GM13977 (cell line): ENCODE measurements around the gene HBP1.

ENCODE experiments used
- DNase-seq: peaks from one replicate; pipeline ENCODE4 v3.0.0; 2012; ENCODE audit warnings: low spot score
- CTCF ChIP-seq: IDR thresholded peaks from 2 replicates; pipeline ENCODE4 v1.5.1; 2012; ENCODE audit warnings: mild to moderate bottlenecking, control low read depth; ENCODE audit not compliant: insufficient read depth; ENCODE audit errors: extremely low read depth, missing control alignments
- in situ Hi-C: fragments of 300-500 bp; cut with MboI; formaldehyde crosslinking; loops from one replicate; pipeline ENCODE4 v1.12.0; 2022; ENCODE audit warnings: low sequenced_read_pairs, low pct_unique_long_range_greater_than_20kb, mixed read lengths, inconsistent platforms; ENCODE audit not compliant: unreplicated experiment

The HBP1 gene

GRCh38 chr7:107181172-107181571 lies 12.4 kb downstream of the HBP1 start:
- no peak for DNase-seq
- no peak for TF ChIP-seq CTCF
- in situ Hi-C loops, result loop anchor here (25.0 kb wide), 1 partner anchor 556 kb away; the partner anchor contains the start of gene CBLL1

DNA sequence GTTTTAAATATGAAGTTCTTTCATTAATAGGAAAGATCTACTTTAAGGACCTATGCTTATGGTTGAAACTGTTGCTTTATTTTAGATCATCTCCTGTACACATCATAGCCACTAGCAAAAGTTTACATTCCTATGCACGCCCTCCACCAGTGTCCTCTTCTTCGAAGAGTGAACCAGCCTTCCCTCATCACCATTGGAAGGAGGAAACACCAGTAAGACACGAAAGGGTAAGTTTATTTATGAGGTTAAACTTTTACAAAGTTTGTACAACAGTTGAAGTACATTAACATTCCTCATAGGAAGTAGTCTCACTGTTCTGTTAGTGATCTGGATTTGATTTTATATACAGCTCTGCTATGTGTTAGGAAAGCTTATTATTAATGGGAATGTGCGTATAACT lies 16.9 kb downstream of the HBP1 start:
- in situ Hi-C loops, result loop anchor here (25.0 kb wide), 1 partner anchor 552 kb away; the partner anchor contains the start of gene CBLL1

DNA sequence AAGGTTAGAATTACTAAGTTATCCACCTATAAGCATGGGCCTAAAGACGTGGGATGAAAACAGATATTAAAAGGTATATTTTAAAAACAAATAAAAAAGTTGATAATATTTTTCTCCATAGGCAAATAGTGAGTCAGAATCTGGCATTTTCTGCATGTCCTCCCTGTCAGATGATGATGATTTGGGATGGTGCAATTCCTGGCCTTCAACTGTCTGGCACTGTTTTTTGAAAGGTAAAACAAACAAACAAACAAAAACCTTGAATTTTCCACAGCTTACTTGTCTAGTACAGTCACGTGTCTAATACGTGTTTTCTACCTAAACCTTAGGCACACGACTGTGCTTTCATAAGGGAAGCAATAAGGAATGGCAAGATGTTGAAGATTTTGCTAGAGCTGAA lies 17.4 kb downstream of the HBP1 start:
- in situ Hi-C loops, result loop anchor here (25.0 kb wide), 1 partner anchor 551 kb away; the partner anchor contains the start of gene CBLL1

More for the DNA sequence above, 16.9 kb downstream of the HBP1 start:
- no peak for DNase-seq
- TF ChIP-seq CTCF, result no peak

DNA sequence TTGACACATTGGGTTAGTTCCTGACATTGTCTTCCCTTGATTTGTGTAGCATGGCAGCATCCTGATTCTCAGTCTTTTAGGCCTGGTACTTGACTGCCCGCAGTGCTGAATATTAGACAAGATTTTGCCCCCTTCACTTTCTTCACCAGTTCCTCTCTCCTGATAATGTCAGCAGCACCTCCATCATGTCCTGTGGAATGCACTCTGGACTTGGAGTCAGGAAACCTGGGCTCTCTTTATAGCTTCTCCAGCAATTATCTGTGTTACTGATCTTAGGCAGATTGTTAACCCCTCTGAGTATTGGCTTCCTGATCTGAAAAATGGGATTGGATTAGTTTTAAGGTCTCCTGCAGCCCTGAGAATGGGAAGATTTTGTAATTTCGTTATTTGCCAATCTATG lies 19.0 kb downstream of the HBP1 start:
- TF ChIP-seq CTCF, result no peak
- in situ Hi-C loops, result loop anchor here (25.0 kb wide), 1 partner anchor 550 kb away; the partner anchor contains the start of gene CBLL1
- no peak for DNase-seq

More for the DNA sequence above, 17.4 kb downstream of the HBP1 start:
- no peak for DNase-seq
- no peak for TF ChIP-seq CTCF

DNA sequence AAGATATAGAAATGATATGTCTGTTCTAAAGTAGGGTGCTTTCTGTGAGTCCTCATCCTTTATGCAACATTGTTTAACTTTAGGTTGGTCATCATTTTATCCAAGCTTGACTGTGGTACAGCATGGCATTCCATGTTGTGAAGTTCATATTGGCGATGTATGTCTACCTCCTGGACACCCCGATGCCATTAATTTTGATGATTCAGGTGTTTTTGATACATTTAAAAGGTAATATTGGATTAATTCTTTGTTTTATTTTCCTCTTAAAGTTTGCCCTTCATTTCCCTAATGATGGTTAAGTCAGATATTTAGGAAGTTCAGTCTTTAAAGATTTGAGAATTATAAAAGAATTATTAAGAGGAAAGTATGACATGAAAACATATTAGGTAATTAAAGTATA lies 21.3 kb downstream of the HBP1 start:
- no peak for TF ChIP-seq CTCF
- in situ Hi-C loops, result loop anchor here (25.0 kb wide), 1 partner anchor 547 kb away; the partner anchor contains the start of gene CBLL1
- DNase-seq, result no peak

GRCh38 chr7:107194052-107194451 lies 25.2 kb downstream of the HBP1 start:
- TF ChIP-seq CTCF, result no peak
- in situ Hi-C loops, result loop anchor here (25.0 kb wide), 1 partner anchor 543 kb away; the partner anchor contains the start of gene CBLL1
- no peak for DNase-seq
